ENCODE results near the gene MCUB. TPM values are rescaled to one million over a fixed set of nuclear protein-coding genes. Genes with fewer than 3 reads are reported as not detected.

Gene MCUB
- total and polyA plus RNA-seq, 4 donors, result 1.3 to 4.9 (median 1.9) TPM

GRCh38 chr4:109657854-109658418, 97.9 kb downstream of the MCUB start:
- Histone ChIP-seq H3K9ac (ENCODE audit: low read depth in 1 of 2, low read length in 2 of 2) (no peak overlapping the region), H3K4me3 (ENCODE audit: low read depth in 1 of 3, low read length in 3 of 3) (no peak overlapping the region), H3K36me3 (ENCODE audit: control insufficient read depth in 4 of 4, insufficient read depth in 3 of 4, low read depth in 1 of 4, low read length in 3 of 4) (no peaks in the 10 kb centered on the region), H3K4me1 (ENCODE audit: control insufficient read depth in 4 of 4, insufficient read depth in 4 of 4, low read length in 3 of 4) (no peaks in the 10 kb centered on the region), H3K27me3 (ENCODE audit: control insufficient read depth in 4 of 4, insufficient read depth in 4 of 4, low read length in 3 of 4) (no peaks in the 10 kb centered on the region), H3K27ac (ENCODE audit: low read depth in 1 of 2, low read length in 2 of 2) (no peak overlapping the region), H3K9me3 (ENCODE audit: control insufficient read depth in 4 of 4, low read length in 3 of 4) (no peaks in the 10 kb centered on the region)
- no peak for DNase-seq (ENCODE audit: low spot score)
- TF ChIP-seq HNF4G (IDR thresholded peaks at IDR 0.05) (no peak), GABPA (IDR thresholded peaks at IDR 0.05 in 1 of 2, conservative IDR thresholded peaks at IDR 0.05 in 1 of 2) (no peak), EGR1 (IDR thresholded peaks at IDR 0.05; ENCODE audit: low read depth in 2 of 2) (no peak), TAF1 (conservative IDR thresholded peaks at IDR 0.05) (no peak), RXRA (IDR thresholded peaks at IDR 0.05) (no peak), FOXA1 (IDR thresholded peaks at IDR 0.05) (no peak), SP1 (IDR thresholded peaks at IDR 0.05) (no peak), FOXA2 (IDR thresholded peaks at IDR 0.05) (no peak)
- TF ChIP-seq, protein P1, sequence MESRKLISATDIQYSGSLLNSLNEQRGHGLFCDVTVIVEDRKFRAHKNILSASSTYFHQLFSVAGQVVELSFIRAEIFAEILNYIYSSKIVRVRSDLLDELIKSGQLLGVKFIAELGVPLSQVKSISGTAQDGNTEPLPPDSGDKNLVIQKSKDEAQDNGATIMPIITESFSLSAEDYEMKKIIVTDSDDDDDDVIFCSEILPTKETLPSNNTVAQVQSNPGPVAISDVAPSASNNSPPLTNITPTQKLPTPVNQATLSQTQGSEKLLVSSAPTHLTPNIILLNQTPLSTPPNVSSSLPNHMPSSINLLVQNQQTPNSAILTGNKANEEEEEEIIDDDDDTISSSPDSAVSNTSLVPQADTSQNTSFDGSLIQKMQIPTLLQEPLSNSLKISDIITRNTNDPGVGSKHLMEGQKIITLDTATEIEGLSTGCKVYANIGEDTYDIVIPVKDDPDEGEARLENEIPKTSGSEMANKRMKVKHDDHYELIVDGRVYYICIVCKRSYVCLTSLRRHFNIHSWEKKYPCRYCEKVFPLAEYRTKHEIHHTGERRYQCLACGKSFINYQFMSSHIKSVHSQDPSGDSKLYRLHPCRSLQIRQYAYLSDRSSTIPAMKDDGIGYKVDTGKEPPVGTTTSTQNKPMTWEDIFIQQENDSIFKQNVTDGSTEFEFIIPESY (IDR thresholded peaks at IDR 0.05), result no peak
- WGBS, result 89% methylated on average over 9 of the region's 9 CpGs

GRCh38 chr4:109658871-109659410, 98.9 kb downstream of the MCUB start:
- Histone ChIP-seq H3K36me3 (ENCODE audit: control insufficient read depth in 4 of 4, insufficient read depth in 3 of 4, low read depth in 1 of 4, low read length in 3 of 4) (no peaks in the 10 kb centered on the region), H3K4me3 (ENCODE audit: low read depth in 1 of 3, low read length in 3 of 3) (no peak overlapping the region), H3K27ac (ENCODE audit: low read depth in 1 of 2, low read length in 2 of 2) (no peak overlapping the region), H3K9me3 (ENCODE audit: control insufficient read depth in 4 of 4, low read length in 3 of 4) (no peaks in the 10 kb centered on the region), H3K27me3 (ENCODE audit: control insufficient read depth in 4 of 4, insufficient read depth in 4 of 4, low read length in 3 of 4) (no peaks in the 10 kb centered on the region), H3K9ac (ENCODE audit: low read depth in 1 of 2, low read length in 2 of 2) (no peak overlapping the region), H3K4me1 (ENCODE audit: control insufficient read depth in 4 of 4, insufficient read depth in 4 of 4, low read length in 3 of 4) (no peaks in the 10 kb centered on the region)
- DNase-seq (ENCODE audit: low spot score), result no peak
- TF ChIP-seq RAD21 (IDR thresholded peaks at IDR 0.05) (peak; percentile 70), JUND (IDR thresholded peaks at IDR 0.05) (no peak), HNF4G (IDR thresholded peaks at IDR 0.05) (no peak), RXRA (IDR thresholded peaks at IDR 0.05) (no peak), SP1 (IDR thresholded peaks at IDR 0.05) (no peak), FOXA1 (IDR thresholded peaks at IDR 0.05) (no peak), FOXA2 (IDR thresholded peaks at IDR 0.05) (no peak), TAF1 (conservative IDR thresholded peaks at IDR 0.05) (no peak), CTCF (IDR thresholded peaks at IDR 0.05; ENCODE audit: low read depth, low read length, missing input control) (peak; percentile 12), YY1 (IDR thresholded peaks at IDR 0.05) (no peak), NR2F2 (IDR thresholded peaks at IDR 0.05) (no peak)
- TF ChIP-seq, protein P1 (IDR thresholded peaks at IDR 0.05), result no peak
- TF ChIP-seq, protein P2, sequence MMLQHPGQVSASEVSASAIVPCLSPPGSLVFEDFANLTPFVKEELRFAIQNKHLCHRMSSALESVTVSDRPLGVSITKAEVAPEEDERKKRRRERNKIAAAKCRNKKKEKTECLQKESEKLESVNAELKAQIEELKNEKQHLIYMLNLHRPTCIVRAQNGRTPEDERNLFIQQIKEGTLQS (IDR thresholded peaks at IDR 0.05), result no peak
- 78% methylated on average over 6 of the region's 6 CpGs for WGBS
